ENCODE results near the gene ABI1. TPM values are rescaled to one million over a fixed set of nuclear protein-coding genes. Genes with fewer than 3 reads are reported as not detected.

The ABI1 gene
- polyA plus RNA-seq, 2 donors = 36.8 to 42.8 TPM

- peaks cover 4 to 5% of the 10 kb centered on the region in 2 donors for H3K36me3 ChIP-seq (ENCODE audit: control insufficient read depth in 2 of 2, insufficient read depth in 2 of 2, low read length in 1 of 2)
- no peak overlapping the region for H3K27ac ChIP-seq (ENCODE audit: low read depth in 2 of 2, low read length in 1 of 2)
- H3K27me3 ChIP-seq (ENCODE audit: control insufficient read depth in 1 of 2, insufficient read depth in 2 of 2, low read length in 2 of 2) = no peaks in the 10 kb centered on the region
- H3K4me3 ChIP-seq (ENCODE audit: low read depth in 1 of 2, low read length in 2 of 2) = no peak overlapping the region
- H3K9me3 ChIP-seq (ENCODE audit: control insufficient read depth in 2 of 2, insufficient read depth in 1 of 2, low read depth in 1 of 2, low read length in 1 of 2) = no peaks in the 10 kb centered on the region
- H3K4me1 ChIP-seq (ENCODE audit: control insufficient read depth in 2 of 2, insufficient read depth in 2 of 2, low read length in 1 of 2) = no peaks in the 10 kb centered on the region
- 84 to 87% methylated on average over 2 of the region's 2 CpGs for WGBS, 2 donors
Observed at GRCh38 chr10:26743091-26743490, 117.7 kb downstream of the ABI1 start.

- Histone ChIP-seq H3K9me3 (ENCODE audit: control insufficient read depth in 2 of 2, insufficient read depth in 1 of 2, low read depth in 1 of 2, low read length in 1 of 2) (no peaks in the 10 kb centered on the region), H3K36me3 (ENCODE audit: control insufficient read depth in 2 of 2, insufficient read depth in 2 of 2, low read length in 1 of 2) (peaks cover 4 to 5% of the 10 kb centered on the region in 2 donors), H3K4me1 (ENCODE audit: control insufficient read depth in 2 of 2, insufficient read depth in 2 of 2, low read length in 1 of 2) (no peaks in the 10 kb centered on the region), H3K4me3 (ENCODE audit: low read depth in 1 of 2, low read length in 2 of 2) (no peak overlapping the region), H3K27me3 (ENCODE audit: control insufficient read depth in 1 of 2, insufficient read depth in 2 of 2, low read length in 2 of 2) (no peaks in the 10 kb centered on the region), H3K27ac (ENCODE audit: low read depth in 2 of 2, low read length in 1 of 2) (no peak overlapping the region)
- 97% methylated on average over 4 of the region's 4 CpGs for WGBS, 2 donors
Observed at GRCh38 chr10:26741368-26741767, 119.4 kb downstream of the ABI1 start.

- Histone ChIP-seq H3K27me3 (ENCODE audit: control insufficient read depth in 1 of 2, insufficient read depth in 2 of 2, low read length in 2 of 2) (no peaks in the 10 kb centered on the region), H3K9me3 (ENCODE audit: control insufficient read depth in 2 of 2, insufficient read depth in 1 of 2, low read depth in 1 of 2, low read length in 1 of 2) (no peaks in the 10 kb centered on the region), H3K4me1 (ENCODE audit: control insufficient read depth in 2 of 2, insufficient read depth in 2 of 2, low read length in 1 of 2) (no peaks in the 10 kb centered on the region), H3K27ac (ENCODE audit: low read depth in 2 of 2, low read length in 1 of 2) (no peak overlapping the region), H3K36me3 (ENCODE audit: control insufficient read depth in 2 of 2, insufficient read depth in 2 of 2, low read length in 1 of 2) (peaks cover 4 to 5% of the 10 kb centered on the region in 2 donors), H3K4me3 (ENCODE audit: low read depth in 1 of 2, low read length in 2 of 2) (no peak overlapping the region)
- WGBS, 2 donors = 71 to 72% methylated on average over 6 of the region's 6 CpGs
Observed at GRCh38 chr10:26739071-26739631, 121.6 kb downstream of the ABI1 start.

GRCh38 chr10:26738301-26738911, 122.4 kb downstream of the ABI1 start:
- no peaks in the 10 kb centered on the region for H3K4me1 ChIP-seq (ENCODE audit: control insufficient read depth in 2 of 2, insufficient read depth in 2 of 2, low read length in 1 of 2)
- peaks cover 1 to 6% of the 10 kb centered on the region in 2 donors for H3K36me3 ChIP-seq (ENCODE audit: control insufficient read depth in 2 of 2, insufficient read depth in 2 of 2, low read length in 1 of 2)
- no peaks in the 10 kb centered on the region for H3K27me3 ChIP-seq (ENCODE audit: control insufficient read depth in 1 of 2, insufficient read depth in 2 of 2, low read length in 2 of 2)
- 73% methylated on average over 5 of the region's 5 CpGs for WGBS, 2 donors
- H3K9me3 ChIP-seq (ENCODE audit: control insufficient read depth in 2 of 2, insufficient read depth in 1 of 2, low read depth in 1 of 2, low read length in 1 of 2) = no peaks in the 10 kb centered on the region
- H3K4me3 ChIP-seq (ENCODE audit: low read depth in 1 of 2, low read length in 2 of 2) = no peak overlapping the region
- H3K27ac ChIP-seq (ENCODE audit: low read depth in 2 of 2, low read length in 1 of 2) = no peak overlapping the region

GRCh38 chr10:26737730-26738129, 123.0 kb downstream of the ABI1 start:
- Histone ChIP-seq H3K36me3 (ENCODE audit: control insufficient read depth in 2 of 2, insufficient read depth in 2 of 2, low read length in 1 of 2) (peaks cover 0 to 7% of the 10 kb centered on the region in 2 donors), H3K9me3 (ENCODE audit: control insufficient read depth in 2 of 2, insufficient read depth in 1 of 2, low read depth in 1 of 2, low read length in 1 of 2) (no peaks in the 10 kb centered on the region), H3K4me3 (ENCODE audit: low read depth in 1 of 2, low read length in 2 of 2) (no peak overlapping the region), H3K27me3 (ENCODE audit: control insufficient read depth in 1 of 2, insufficient read depth in 2 of 2, low read length in 2 of 2) (no peaks in the 10 kb centered on the region), H3K4me1 (ENCODE audit: control insufficient read depth in 2 of 2, insufficient read depth in 2 of 2, low read length in 1 of 2) (no peaks in the 10 kb centered on the region), H3K27ac (ENCODE audit: low read depth in 2 of 2, low read length in 1 of 2) (no peak overlapping the region)
- 33 to 49% methylated on average over 1 of the region's 1 CpG for WGBS, 2 donors

- peaks cover 0 to 10% of the 10 kb centered on the region in 2 donors for H3K36me3 ChIP-seq (ENCODE audit: control insufficient read depth in 2 of 2, insufficient read depth in 2 of 2, low read length in 1 of 2)
- no peak overlapping the region for H3K4me3 ChIP-seq (ENCODE audit: low read depth in 1 of 2, low read length in 2 of 2)
- H3K9me3 ChIP-seq (ENCODE audit: control insufficient read depth in 2 of 2, insufficient read depth in 1 of 2, low read depth in 1 of 2, low read length in 1 of 2) = no peaks in the 10 kb centered on the region
- H3K27ac ChIP-seq (ENCODE audit: low read depth in 2 of 2, low read length in 1 of 2) = no peak overlapping the region
- 84 to 92% methylated on average over 4 of the region's 4 CpGs for WGBS, 2 donors
- H3K4me1 ChIP-seq (ENCODE audit: control insufficient read depth in 2 of 2, insufficient read depth in 2 of 2, low read length in 1 of 2) = no peaks in the 10 kb centered on the region
- no peaks in the 10 kb centered on the region for H3K27me3 ChIP-seq (ENCODE audit: control insufficient read depth in 1 of 2, insufficient read depth in 2 of 2, low read length in 2 of 2)
Observed at GRCh38 chr10:26735435-26735834, 125.3 kb downstream of the ABI1 start.

- 62 to 67% methylated on average over 14 of the region's 14 CpGs for WGBS, 2 donors
Observed at GRCh38 chr10:26733750-26734568, 126.8 kb downstream of the ABI1 start.

GRCh38 chr10:26730552-26730951, 130.2 kb downstream of the ABI1 start:
- Histone ChIP-seq H3K4me1 (ENCODE audit: control insufficient read depth in 2 of 2, insufficient read depth in 2 of 2, low read length in 1 of 2) (no peaks in the 10 kb centered on the region), H3K27me3 (ENCODE audit: control insufficient read depth in 1 of 2, insufficient read depth in 2 of 2, low read length in 2 of 2) (no peaks in the 10 kb centered on the region), H3K9me3 (ENCODE audit: control insufficient read depth in 2 of 2, insufficient read depth in 1 of 2, low read depth in 1 of 2, low read length in 1 of 2) (no peaks in the 10 kb centered on the region), H3K36me3 (ENCODE audit: control insufficient read depth in 2 of 2, insufficient read depth in 2 of 2, low read length in 1 of 2) (peaks cover 0 to 10% of the 10 kb centered on the region in 2 donors), H3K27ac (ENCODE audit: low read depth in 2 of 2, low read length in 1 of 2) (no peak overlapping the region), H3K4me3 (ENCODE audit: low read depth in 1 of 2, low read length in 2 of 2) (no peak overlapping the region)
- WGBS, 2 donors = 88 to 90% methylated on average over 2 of the region's 2 CpGs

More at GRCh38 chr10:26733750-26734568, 126.8 kb downstream of the ABI1 start:
- H3K4me1 ChIP-seq (ENCODE audit: control insufficient read depth in 2 of 2, insufficient read depth in 2 of 2, low read length in 1 of 2) = no peaks in the 10 kb centered on the region
- H3K9me3 ChIP-seq (ENCODE audit: control insufficient read depth in 2 of 2, insufficient read depth in 1 of 2, low read depth in 1 of 2, low read length in 1 of 2) = no peaks in the 10 kb centered on the region
- peaks cover 0 to 10% of the 10 kb centered on the region in 2 donors for H3K36me3 ChIP-seq (ENCODE audit: control insufficient read depth in 2 of 2, insufficient read depth in 2 of 2, low read length in 1 of 2)
- H3K4me3 ChIP-seq (ENCODE audit: low read depth in 1 of 2, low read length in 2 of 2) = no peak overlapping the region
- H3K27ac ChIP-seq (ENCODE audit: low read depth in 2 of 2, low read length in 1 of 2) = peak overlapping the region; percentile 24 to 83
- H3K27me3 ChIP-seq (ENCODE audit: control insufficient read depth in 1 of 2, insufficient read depth in 2 of 2, low read length in 2 of 2) = no peaks in the 10 kb centered on the region

- H3K4me3 ChIP-seq (ENCODE audit: low read depth in 1 of 2, low read length in 2 of 2) = no peak overlapping the region
- peaks cover 0 to 7% of the 10 kb centered on the region in 2 donors for H3K36me3 ChIP-seq (ENCODE audit: control insufficient read depth in 2 of 2, insufficient read depth in 2 of 2, low read length in 1 of 2)
- WGBS, 2 donors = 74 to 88% methylated on average over 4 of the region's 4 CpGs
- H3K27me3 ChIP-seq (ENCODE audit: control insufficient read depth in 1 of 2, insufficient read depth in 2 of 2, low read length in 2 of 2) = no peaks in the 10 kb centered on the region
- no peaks in the 10 kb centered on the region for H3K4me1 ChIP-seq (ENCODE audit: control insufficient read depth in 2 of 2, insufficient read depth in 2 of 2, low read length in 1 of 2)
- H3K9me3 ChIP-seq (ENCODE audit: control insufficient read depth in 2 of 2, insufficient read depth in 1 of 2, low read depth in 1 of 2, low read length in 1 of 2) = no peaks in the 10 kb centered on the region
- no peak overlapping the region for H3K27ac ChIP-seq (ENCODE audit: low read depth in 2 of 2, low read length in 1 of 2)
Observed at GRCh38 chr10:26729395-26729794, 131.4 kb downstream of the ABI1 start.
